Dermis microvascular lymphatic vessel endothelial cell (primary cell): ENCODE data around the gene ESYT3. TPM values are rescaled to one million over a fixed set of nuclear protein-coding genes. Genes with fewer than 3 reads are reported as not detected.
"Not testable (repeated sequence)": the region's sequence is repeated elsewhere in the genome, so short reads cannot be mapped to it uniquely, and the experiment has no call there.

Source experiments
- DNase-seq, 2 donors: peaks; one replicate each; pipeline versions ENCODE4 v3.0.0 to v3.0.0-alpha.2; 2010; ENCODE audit warnings: low read depth in 2 of 2
- total RNA-seq: library from RNA; depleted of rRNA; stranded (reverse); fragments of >200 nt; gene quantifications from 2 replicates; pipeline ENCODE4 v1.2.1, GENCODE V29; 2014

Gene ESYT3
- total RNA-seq, 1 donor from 2014 or later: under 0.01 TPM

- DNase-seq: no peak
Measured at GRCh38 chr3:138460536-138461205, 26.3 kb downstream of the ESYT3 start.

DNA sequence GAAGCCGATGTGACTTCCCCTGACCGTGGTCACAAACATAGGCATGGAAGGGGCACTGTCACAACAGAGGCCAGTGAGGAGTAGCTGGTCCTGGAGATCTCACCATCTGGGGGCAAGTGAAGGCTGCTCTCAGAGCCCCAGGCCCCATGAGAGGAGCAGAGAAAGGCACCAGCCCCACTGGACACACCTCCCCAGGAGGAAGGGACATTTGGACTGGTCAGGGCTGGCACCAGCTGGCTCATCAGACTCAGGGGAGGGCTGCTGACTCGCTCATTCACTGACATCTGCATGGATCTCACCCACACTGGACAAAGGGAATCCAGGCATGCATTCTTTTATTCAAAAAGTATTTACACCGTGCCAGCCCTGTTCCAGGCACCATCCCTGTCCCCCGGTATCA, 26.8 kb downstream of the ESYT3 start:
- DNase-seq: no peak

DNA sequence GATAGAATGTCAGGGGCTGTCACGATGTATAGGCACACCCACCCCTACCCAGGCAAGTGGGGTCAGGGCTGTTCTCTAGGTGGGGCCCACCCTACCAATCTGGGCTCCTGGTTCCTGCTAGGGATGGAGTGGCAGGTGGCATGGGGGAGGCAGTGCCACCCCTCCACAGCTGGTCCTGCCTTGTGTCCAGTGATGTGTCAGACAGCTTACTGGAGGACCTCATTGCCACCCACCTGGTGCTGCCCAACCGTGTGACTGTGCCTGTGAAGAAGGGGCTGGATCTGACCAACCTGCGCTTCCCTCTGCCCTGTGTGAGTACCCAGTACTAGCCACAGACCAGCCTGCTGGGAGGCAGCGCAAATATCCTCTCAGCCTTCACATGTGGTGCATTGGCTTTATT, 27.5 kb downstream of the ESYT3 start:
- no peak for DNase-seq

- no peak for DNase-seq
Measured at GRCh38 chr3:138463724-138464490, 29.5 kb downstream of the ESYT3 start.

DNA sequence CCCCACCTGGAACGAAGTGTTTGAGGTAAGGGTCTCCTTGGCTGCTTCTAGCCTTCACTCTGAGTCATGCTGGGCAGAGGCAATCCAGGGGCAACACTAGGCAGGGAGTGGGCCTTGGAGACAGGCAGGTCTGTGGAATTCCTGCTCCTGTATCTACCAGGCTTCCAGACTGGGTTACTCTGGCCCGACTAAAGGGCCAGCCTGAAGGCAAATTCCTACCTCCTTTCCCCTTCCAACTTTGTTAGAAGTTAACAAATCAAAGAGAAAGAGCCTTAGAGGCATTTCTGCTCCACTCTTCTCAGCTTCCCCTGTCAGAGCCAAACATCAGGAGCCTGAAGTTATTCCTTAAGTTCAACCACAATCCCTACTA, 30.1 kb downstream of the ESYT3 start:
- DNase-seq: no peak

- DNase-seq: no peak
Measured at GRCh38 chr3:138465451-138465850, 31.0 kb downstream of the ESYT3 start.

GRCh38 chr3:138465925-138466324, 31.5 kb downstream of the ESYT3 start:
- no peak for DNase-seq

DNA sequence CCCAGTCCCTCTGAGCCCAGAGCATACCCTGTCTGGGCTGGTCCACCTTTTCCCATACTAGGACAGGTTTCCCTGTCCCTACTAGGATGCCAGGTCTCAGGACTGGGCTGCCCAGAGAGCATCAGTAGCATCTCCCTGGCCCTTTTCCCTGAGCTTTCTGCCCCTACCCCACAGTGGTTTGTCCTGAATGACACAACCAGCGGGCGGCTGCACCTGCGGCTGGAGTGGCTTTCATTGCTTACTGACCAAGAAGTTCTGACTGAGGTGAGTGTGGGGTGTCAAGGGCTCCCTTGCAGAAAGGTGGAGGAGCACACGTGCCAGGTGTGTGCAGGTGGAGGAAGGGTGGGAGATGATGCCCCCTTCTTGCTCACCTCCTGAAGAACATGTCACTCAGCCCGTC, 33.5 kb downstream of the ESYT3 start:
- no peak for DNase-seq

DNA sequence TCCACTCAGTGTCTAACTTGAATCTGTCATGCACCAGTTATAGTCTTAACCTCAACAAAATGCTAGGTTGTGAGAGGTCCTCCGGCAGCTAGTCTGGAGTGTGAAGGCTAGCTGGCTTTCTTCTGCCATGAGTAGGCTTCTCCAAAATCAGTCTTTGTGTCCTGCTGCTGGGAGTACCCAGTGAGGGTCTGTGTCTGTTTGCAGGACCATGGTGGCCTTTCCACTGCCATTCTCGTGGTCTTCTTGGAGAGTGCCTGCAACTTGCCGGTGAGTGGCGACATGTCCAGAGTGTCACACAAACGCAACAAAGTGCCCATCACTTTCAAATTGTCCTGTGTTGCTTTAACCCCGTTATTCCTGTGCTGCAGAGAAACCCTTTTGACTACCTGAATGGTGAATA, 34.0 kb downstream of the ESYT3 start:
- DNase-seq: no peak

GRCh38 chr3:138468886-138469285, 34.5 kb downstream of the ESYT3 start:
- no peak for DNase-seq

DNA sequence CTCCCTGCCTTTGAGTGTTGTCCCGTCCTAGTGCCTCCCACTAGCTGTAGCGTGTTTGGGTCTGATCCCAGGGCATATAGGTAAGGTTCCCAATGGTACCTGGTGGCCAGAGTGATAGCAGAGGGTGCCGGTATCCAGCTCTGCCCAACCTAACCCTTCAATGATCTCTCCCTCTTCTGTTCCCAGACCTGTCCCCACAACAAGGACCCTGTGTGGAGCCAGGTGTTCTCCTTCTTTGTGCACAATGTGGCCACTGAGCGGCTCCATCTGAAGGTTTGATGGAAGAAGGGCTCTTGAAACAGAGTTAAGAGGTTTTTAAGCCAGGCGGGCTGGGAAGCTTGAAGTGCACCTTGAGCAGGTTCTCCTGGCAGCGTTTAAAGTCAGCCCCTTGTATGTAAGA, 35.5 kb downstream of the ESYT3 start:
- DNase-seq: no peak

GRCh38 chr3:138470687-138471086, 36.3 kb downstream of the ESYT3 start:
- DNase-seq: no peak

DNA sequence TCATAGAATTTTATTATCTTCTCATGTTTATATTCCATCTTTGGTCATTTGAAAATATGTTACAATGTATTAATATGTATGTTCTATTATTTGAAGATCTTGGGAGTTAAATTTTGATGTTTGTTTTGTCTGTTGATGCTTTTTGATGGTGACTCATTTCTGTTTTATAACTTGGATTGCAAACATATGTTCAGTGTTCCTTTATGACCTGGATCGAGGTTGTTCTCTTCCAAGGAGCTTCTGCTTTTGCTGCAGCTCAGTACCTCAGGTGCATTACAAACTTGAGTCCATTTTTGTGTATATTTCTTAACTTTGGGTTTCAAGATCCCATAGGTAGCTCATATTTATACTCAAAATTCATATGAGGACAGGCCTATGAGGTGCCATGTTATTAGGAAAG, 37.1 kb downstream of the ESYT3 start:
- DNase-seq: no peak

DNA sequence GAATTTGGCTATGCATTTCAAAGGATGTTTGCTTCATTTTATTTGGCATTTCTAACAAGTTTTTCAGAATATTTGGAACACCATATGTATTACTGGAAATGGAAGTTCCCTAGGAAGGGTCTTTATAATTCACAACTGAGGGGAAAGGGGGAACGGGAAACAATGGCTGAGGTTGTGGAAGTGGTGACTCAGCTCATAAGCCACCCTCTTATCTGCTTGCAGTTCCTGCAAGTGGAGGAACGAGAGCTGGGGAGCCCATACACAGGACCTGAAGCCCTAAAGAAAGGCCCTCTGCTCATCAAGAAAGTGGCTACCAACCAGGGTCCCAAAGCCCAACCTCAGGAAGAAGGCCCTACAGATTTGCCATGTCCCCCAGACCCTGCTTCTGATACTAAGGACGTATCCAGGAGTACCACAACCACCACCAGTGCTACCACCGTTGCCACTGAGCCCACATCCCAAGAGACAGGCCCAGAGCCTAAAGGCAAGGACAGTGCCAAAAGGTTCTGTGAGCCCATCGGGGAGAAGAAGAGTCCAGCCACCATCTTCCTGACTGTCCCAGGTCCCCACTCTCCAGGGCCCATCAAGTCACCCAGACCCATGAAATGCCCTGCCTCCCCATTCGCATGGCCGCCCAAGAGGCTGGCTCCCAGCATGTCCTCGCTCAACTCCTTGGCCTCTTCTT, 37.9 kb downstream of the ESYT3 start:
- no peak for DNase-seq

DNA sequence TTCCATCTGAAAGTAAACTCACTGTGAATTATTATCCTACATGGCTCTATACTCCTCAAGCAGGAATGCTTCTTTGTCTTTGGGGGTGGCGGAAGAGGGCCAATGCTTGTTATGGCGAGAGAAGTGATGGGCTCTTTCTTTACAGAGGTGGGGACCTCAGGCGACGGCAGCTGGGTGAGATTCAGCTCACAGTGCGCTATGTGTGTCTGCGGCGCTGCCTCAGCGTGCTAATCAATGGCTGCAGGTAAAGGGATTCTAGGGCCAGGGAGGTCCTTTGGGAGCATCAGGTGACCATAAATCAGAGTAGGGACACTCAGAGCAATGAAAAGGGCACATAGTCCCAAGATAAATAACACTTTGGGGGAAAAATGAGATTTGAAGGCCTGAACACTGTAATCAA, 39.0 kb downstream of the ESYT3 start:
- DNase-seq: no peak

DNA sequence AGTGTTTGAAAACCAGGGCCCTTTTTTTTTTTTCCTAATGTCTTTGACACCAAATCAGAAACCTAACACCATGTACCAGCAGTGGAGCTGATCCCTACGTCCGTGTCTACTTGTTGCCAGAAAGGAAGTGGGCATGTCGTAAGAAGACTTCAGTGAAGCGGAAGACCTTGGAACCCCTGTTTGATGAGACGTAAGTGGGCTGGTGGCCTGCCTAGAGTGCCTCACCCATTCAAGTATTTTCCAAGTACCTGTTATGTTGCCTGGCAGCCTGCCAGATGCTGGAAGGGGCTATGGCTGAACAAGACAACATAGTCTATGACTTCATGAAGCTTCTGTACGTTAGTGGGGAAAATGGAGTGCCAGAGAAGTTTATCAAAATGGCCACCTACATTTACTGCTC, 39.7 kb downstream of the ESYT3 start:
- no peak for DNase-seq

- DNase-seq: no peak
Measured at GRCh38 chr3:138476526-138476925, 42.1 kb downstream of the ESYT3 start.

DNA sequence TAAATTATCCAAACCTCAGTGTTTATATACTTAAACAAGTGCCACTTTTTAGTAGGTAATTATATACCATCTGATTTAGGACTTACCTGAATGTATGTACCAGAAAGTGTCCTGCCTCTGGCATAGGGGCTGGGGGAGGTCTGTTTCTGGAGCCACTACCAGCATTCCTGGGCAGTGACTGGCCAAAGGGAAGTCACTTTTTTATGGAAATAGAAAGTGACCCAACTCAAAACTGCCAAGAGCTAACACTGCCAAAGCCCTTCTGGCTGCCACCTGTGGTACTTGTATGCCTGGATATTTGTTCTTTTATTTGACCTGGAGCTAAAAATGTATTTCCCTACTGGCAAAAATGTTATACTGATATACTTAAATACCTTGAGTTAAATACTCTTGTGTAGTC, 42.7 kb downstream of the ESYT3 start:
- no peak for DNase-seq

- DNase-seq: no peak
Measured at GRCh38 chr3:138477801-138478200, 43.4 kb downstream of the ESYT3 start.

- peak; percentile 25 to 45 for DNase-seq
Measured at GRCh38 chr3:138479438-138479863, 45.0 kb downstream of the ESYT3 start.

- DNase-seq: not testable (repeated sequence)
Measured at GRCh38 chr3:138484672-138485071, 50.3 kb downstream of the ESYT3 start.

GRCh38 chr3:138486580-138486979, 52.2 kb downstream of the ESYT3 start:
- DNase-seq: not testable (repeated sequence)

DNA sequence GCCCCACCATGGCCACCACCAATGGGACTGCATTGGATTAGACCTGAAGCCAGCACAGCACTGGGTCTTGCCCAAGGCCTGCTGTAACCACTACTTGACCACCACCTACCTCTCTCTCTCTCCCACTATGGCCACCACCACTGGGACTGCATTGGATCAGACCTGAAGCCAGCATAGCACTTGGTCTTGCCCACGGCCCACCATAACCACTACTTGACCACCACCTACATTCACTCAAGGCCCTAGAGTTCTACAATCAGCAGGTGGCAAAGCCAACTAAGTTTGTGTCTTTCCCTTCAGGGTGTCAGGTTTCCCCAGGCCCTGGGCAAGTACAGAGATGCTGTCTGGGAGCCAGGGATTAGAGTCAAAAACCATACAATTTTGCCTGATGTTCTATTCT, 57.6 kb downstream of the ESYT3 start:
- no peak for DNase-seq
